ENCODE measurements around the gene NDUFAF2.

Gene NDUFAF2

GRCh38 chr5:61200582-61201155 is 255.7 kb downstream of the NDUFAF2 start:
- no peak for DNase-seq (ENCODE audit: low read depth, low spot score)
- no peak overlapping the region for H3K4me3 ChIP-seq (ENCODE audit: low read length)

DNA sequence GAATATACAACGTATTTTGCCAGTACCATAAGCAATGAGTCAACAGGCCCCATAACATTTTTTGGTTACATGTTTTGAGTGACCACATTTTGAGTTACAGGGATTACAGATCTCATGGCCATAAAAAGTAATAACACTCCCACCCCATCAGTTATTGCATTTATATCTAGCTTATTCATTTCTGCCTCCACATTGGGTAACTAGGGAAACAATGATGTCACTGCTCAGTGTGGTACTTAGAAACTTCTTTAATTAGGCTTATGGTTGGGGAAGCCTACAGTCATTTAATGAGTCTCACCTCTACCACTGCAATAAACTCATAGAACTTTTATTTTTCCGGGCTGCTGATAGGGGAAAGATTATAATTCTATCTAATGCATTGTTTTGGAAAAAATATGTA is 257.2 kb downstream of the NDUFAF2 start:
- DNase-seq (ENCODE audit: low read depth, low spot score): no peak
- no peak overlapping the region for H3K4me3 ChIP-seq (ENCODE audit: low read length)

Data from Jurkat, Clone E6-1 (cell line).